ENCODE data around the gene SLC9A8.
"Not testable (repeated sequence)": the region's sequence is repeated elsewhere in the genome, so short reads cannot be mapped to it uniquely, and the experiment has no call there.

SLC9A8 gene

GRCh38 chr20:49851231-49851705, 38.6 kb downstream of the SLC9A8 start:
- DNase-seq = no peak

DNA sequence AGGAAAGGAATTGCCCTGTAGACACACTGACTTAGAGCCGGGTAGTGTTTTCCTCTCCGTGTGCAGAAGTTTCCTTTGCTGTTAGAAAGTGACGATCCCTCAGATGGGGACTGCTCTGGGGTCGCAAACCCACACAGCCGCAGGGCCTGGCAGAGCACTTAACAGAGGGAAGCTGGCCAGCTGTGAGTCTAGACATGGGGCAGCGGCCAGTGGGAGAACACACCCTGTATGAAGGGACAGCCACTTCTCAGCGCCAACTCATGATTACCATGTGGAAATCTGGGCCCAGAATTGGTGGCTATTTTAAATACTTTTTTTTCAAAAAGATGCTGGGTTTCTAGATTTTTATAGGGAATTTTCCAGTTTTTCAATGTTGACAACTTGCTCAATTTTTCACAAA, 39.4 kb downstream of the SLC9A8 start:
- no peak for DNase-seq

- DNase-seq = no peak
These were observed 40.0 kb downstream of the SLC9A8 start for GRCh38 chr20:49852522-49853080.

GRCh38 chr20:49853640-49854039, 41.0 kb downstream of the SLC9A8 start:
- no peak for DNase-seq

GRCh38 chr20:49854190-49854875, 41.7 kb downstream of the SLC9A8 start:
- no peak for DNase-seq

- DNase-seq = no peak
These were observed 44.3 kb downstream of the SLC9A8 start for GRCh38 chr20:49856904-49857303.

- no peak for DNase-seq
These were observed 45.5 kb downstream of the SLC9A8 start for GRCh38 chr20:49858076-49858585.

DNA sequence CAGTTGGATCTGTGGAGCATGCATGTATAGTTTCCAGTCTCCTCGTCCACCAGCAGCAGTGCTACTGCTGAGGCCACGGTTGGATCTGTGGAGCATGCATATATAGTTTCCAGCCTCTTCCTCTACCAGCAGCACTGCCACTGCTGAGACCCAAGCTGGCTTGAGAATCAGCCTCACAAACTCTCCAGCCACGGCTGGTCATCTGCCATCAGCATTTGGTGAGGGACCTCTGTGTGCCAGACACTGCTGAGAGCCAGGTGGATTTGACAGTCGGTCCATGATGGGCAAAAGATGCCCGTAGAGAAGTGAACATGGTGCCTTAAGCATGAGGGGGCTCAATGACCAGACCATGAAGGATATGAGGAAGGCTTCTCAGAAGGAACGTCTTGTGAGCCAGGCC, 46.4 kb downstream of the SLC9A8 start:
- no peak for DNase-seq

DNA sequence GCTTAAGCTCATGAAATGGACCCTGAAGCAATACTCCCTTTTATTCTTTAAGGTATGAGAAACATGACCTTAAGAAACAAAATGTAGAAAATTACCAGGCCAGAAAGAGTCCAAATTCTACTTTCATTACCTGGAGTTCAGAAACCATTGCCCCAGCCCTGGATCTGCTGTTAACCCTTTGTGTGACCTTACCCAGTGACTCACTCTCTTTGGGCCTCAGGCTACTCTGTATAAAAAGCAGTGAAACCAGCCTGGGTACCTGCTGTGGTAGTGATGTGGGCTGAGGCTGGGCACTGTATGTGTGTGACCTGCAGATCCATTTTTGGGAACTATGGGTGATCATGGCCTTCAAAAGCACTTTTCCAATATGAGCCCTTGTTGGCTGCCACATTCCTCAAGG, 47.2 kb downstream of the SLC9A8 start:
- no peak for DNase-seq

DNA sequence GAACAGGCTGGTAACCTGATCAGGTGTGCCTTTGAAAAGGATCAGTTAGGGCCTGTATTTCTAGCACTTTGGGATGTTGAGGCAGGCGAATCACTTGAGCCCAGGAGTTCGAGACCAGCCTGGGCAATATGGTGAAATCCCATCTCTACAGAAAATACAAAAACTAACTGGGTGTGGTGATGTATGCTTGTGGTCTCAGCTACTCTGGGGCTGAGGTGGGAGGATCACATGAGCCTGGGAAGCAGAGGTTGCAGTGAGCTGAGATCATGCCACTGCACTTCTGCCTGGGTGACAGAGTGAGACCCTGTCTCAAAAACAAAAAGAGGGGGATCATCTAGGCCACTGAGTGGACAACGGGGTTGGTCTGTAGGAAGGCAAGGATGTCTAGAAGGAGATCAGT, 48.6 kb downstream of the SLC9A8 start:
- not testable (repeated sequence) for DNase-seq

DNA sequence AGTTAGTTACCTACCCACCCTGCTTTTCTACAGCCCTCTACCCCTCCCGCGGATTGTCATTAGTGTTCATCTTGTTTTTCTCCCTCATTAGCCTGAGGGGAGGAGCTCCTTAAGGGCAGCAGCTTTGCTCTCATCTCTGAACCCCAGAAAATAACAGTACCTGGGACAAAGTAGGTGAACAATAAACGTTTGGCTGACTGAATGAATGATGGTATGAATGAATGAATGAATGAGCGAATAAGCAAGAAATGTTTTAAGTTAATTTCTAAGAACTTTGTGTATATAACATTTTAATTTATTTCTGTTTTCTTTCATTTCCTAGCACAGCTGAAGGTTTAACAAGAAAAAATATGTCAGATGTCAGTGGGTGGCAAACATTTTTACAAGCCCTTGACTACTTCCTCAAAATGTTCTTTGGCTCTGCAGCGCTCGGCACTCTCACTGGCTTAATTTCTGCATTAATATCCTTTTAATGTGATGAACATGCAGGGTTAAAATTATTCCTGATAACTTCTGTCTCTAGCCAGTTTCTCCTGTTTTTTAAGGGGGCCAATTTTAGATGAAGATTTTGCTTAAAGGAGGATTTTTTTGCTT, 50.1 kb downstream of the SLC9A8 start:
- DNase-seq = no peak

- DNase-seq = no peak
These were observed 51.0 kb downstream of the SLC9A8 start for GRCh38 chr20:49863666-49864065.

- no peak for DNase-seq
These were observed 52.9 kb downstream of the SLC9A8 start for GRCh38 chr20:49865559-49865958.

DNA sequence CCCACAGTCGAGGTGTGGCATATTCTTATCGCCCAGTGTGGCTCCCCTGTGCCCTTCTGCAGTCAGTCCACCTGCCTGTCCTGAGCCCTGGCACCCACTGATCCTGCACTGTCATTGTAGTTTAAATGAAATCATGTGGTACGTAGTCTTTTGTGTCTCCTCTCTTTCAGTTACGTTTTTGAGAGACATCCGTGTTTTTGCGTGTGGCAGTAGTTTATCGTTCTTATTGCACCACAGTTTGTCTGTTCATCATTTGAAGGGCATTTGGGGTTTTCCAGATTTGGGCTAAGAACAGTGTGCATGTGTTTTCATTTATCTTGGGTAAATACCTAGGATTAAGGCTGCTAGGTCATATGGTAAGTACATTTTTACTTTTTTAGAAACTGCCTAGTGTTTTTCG, 53.4 kb downstream of the SLC9A8 start:
- no peak for DNase-seq

DNA sequence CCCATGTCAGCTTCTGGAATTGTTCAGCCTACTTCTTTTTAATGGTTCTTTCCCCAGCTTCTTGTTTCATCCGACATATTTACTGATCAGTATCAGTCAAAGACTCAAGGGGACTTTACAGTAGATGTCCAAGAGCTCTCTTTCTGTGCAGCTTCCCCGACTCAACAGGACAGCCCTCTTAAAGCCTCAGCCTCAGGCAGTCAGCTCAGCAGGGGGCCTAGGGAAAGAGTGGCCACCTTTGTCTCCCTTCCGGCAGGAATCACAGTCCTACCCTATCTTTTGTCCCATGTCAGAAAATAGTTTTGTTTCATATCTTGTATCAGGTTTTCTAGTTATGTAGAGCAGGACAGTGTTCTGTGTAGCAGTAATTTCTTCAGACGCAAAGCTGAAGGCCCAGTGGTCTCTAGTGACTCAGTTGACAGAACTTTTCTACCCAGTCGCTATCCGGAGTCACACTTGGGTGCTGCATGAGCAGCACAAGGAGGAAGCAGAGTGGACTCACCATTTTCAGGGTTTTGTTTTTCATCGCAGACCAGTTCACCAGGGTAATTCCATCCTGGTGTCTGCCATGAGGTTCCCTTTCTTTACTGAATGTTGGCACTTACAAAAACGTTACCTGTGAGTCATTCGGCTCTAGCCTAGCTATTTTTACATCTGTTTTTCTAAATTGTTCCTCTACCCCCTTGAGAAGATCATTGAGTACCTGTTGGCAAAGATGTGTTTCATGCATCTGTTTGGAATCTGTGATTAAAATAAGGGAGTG, 55.0 kb downstream of the SLC9A8 start:
- DNase-seq = no peak

GRCh38 chr20:49868538-49868937, 55.9 kb downstream of the SLC9A8 start:
- no peak for DNase-seq

- no peak for DNase-seq
These were observed 56.3 kb downstream of the SLC9A8 start for GRCh38 chr20:49868964-49869363.

DNA sequence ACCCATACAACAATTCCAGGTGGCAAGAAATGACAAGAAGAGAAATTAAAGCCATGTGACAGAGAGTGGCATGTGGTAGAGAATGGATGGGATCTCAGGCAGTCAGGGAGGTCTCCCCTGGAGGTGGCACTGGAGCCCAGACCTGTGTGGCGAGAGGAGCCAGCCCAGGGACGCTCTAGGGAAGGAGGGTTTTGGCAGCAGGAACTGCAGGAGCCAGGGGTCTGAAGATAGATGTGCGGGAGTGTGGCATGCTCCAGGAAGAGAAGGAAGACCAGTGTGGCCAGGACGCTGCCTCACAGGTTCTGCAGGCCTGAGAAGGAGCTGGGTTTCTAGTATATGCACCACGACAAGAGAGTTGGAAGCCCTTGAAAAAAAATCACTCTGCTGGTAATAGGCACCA, 57.6 kb downstream of the SLC9A8 start:
- DNase-seq = no peak

- no peak for DNase-seq
These were observed 58.8 kb downstream of the SLC9A8 start for GRCh38 chr20:49871391-49871948.

DNA sequence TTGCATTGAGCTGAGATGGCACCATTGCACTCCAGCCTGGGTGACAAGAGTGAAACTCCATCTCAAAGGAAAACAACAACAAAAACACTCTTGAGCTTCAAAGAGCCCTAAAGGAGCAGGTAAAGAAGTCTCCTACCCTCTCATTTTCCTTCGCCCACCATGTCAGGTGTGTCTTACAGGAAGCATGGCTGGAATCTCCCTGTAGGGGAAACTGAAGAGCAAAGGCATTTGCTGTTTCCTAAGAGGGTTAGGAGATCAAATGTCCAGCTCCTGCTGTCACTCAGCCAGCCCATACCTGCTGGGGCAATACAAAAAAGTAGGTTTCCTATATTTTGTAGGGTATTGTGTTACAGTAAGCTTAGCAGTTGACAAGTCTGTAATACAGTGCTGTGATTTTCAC, 59.4 kb downstream of the SLC9A8 start:
- DNase-seq = no peak

- no peak for DNase-seq
These were observed 62.1 kb downstream of the SLC9A8 start for GRCh38 chr20:49874696-49875095.

GRCh38 chr20:49877386-49877921, 64.8 kb downstream of the SLC9A8 start:
- DNase-seq = no peak

DNA sequence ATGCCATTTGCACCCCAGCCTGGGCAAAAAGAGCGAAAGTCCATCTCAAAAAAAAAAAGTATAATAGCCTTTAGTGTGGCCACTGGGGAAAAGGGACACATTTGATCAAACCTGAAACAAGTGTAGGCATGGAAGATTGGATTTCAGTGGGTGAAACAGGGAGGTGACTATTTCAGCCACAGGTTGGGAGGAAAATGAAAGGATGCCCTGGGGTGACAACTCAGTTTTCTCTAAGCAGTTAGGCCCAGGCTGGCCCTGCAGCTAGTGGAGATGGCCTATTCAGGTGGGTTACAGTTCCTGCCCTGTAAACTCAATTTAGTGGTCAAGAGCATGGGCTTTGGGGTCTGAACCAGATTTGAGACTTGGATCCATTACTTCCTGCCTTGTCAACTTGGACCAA, 66.3 kb downstream of the SLC9A8 start:
- DNase-seq = no peak

Measured in DMS153 (cell line).